Activated CD8-positive, alpha-beta T cell treated with anti-CD3 and anti-CD28 coated beads, Interleukin-2, amount 10 ng/mL, durations not matched to agents 7 days and 5 days (primary cell): Measurements from ENCODE around the gene TMEM91. TPM values are rescaled to one million over a fixed set of nuclear protein-coding genes. Genes with fewer than 3 reads are reported as not detected.
"Not testable (repeated sequence)": the region's sequence is repeated elsewhere in the genome, so short reads cannot be mapped to it uniquely, and the experiment has no call there.

Experiments used
- ATAC-seq: fragments of 150-1000 bp; cut with Tn5 transposase; one replicate; pipeline ENCODE4 v1.10.0; 2021; ENCODE audit warnings: moderate library complexity
- CTCF ChIA-PET: fragments of 350-600 bp; sonication (Branson Sonifier 250); formaldehyde crosslinking; loops from one replicate; lab custom pipeline; 2021; ENCODE audit warnings: antibody characterized with exemption; lab: Charles Lee
- POLR2A ChIA-PET: fragments of 350-600 bp; sonication (Branson Sonifier 250); formaldehyde crosslinking; loops from one replicate; lab custom pipeline; 2021; ENCODE audit warnings: antibody characterized with exemption; lab: Charles Lee
- DNase-seq: peaks from one replicate; pipeline ENCODE4 v3.0.0-alpha.2; 2020
- H3K27ac Mint-ChIP-seq: one replicate; pipeline ENCODE4 v1.8.0; 2021; ENCODE audit warnings: mild to moderate bottlenecking, mixed read lengths
- H3K27me3 Mint-ChIP-seq: one replicate; pipeline ENCODE4 v1.8.0; 2021; ENCODE audit warnings: low read depth, mixed read lengths
- H3K36me3 Mint-ChIP-seq: one replicate; pipeline ENCODE4 v1.8.0; 2021; ENCODE audit warnings: low read depth, mixed read lengths
- H3K4me1 Mint-ChIP-seq: one replicate; pipeline ENCODE4 v1.8.0; 2021; ENCODE audit warnings: low read depth, mixed read lengths
- H3K4me3 Mint-ChIP-seq: one replicate; pipeline ENCODE4 v1.8.0; 2021; ENCODE audit warnings: mild to moderate bottlenecking, mixed read lengths
- H3K9me3 Mint-ChIP-seq: one replicate; pipeline ENCODE4 v1.8.0; 2022; ENCODE audit warnings: mixed read lengths; ENCODE audit not compliant: insufficient read depth
- total RNA-seq, 2 experiments: library from RNA; stranded (reverse); gene quantifications; one replicate each; pipeline ENCODE4 v1.2.3, GENCODE V29; 2021

The TMEM91 gene
- total RNA-seq, 2 experiments from 2014 or later = 5.3 to 6.4 TPM

GRCh38 chr19:41381536-41381935 lies 5.2 kb downstream of the TMEM91 start:
- ATAC-seq, H3K9me3 Mint-ChIP-seq, POLR2A ChIA-PET, H3K27me3 Mint-ChIP-seq, H3K27ac Mint-ChIP-seq, H3K4me3 Mint-ChIP-seq, DNase-seq, H3K4me1 Mint-ChIP-seq: not testable (repeated sequence)
- peaks cover 10% of the 10 kb centered on the region for H3K36me3 Mint-ChIP-seq
- CTCF ChIA-PET = interaction anchor here (1.2 kb wide), 1 partner anchor 26 kb away, joined by 3 read pairs; no protein-coding TSS in a partner anchor

GRCh38 chr19:41384351-41384750 lies 8.0 kb downstream of the TMEM91 start:
- no peak overlapping the region for H3K27ac Mint-ChIP-seq
- POLR2A ChIA-PET = no interaction called here
- no peaks in the 10 kb centered on the region for H3K4me1 Mint-ChIP-seq
- no peak overlapping the region for H3K4me3 Mint-ChIP-seq
- H3K9me3 Mint-ChIP-seq = no peaks in the 10 kb centered on the region
- H3K27me3 Mint-ChIP-seq = no peaks in the 10 kb centered on the region
- DNase-seq (no peak), ATAC-seq (no peak)
- peaks cover 15% of the 10 kb centered on the region for H3K36me3 Mint-ChIP-seq
- CTCF ChIA-PET = no interaction called here

GRCh38 chr19:41386442-41386841 lies 10.1 kb downstream of the TMEM91 start:
- ATAC-seq = no peak
- no peak for DNase-seq
- H3K4me1 Mint-ChIP-seq = no peaks in the 10 kb centered on the region
- H3K27ac Mint-ChIP-seq = no peak overlapping the region
- no peaks in the 10 kb centered on the region for H3K9me3 Mint-ChIP-seq
- POLR2A ChIA-PET = no interaction called here
- no peak overlapping the region for H3K4me3 Mint-ChIP-seq
- H3K27me3 Mint-ChIP-seq = no peaks in the 10 kb centered on the region
- CTCF ChIA-PET = interaction anchor here (1.2 kb wide), 1 partner anchor 8 kb away, joined by 3 read pairs; no protein-coding TSS in a partner anchor
- H3K36me3 Mint-ChIP-seq = peaks cover 24% of the 10 kb centered on the region

GRCh38 chr19:41391618-41392017 lies 15.3 kb downstream of the TMEM91 start:
- Mint-ChIP-seq H3K4me1 (peaks cover 12% of the 10 kb centered on the region), H3K27ac (no peak overlapping the region), H3K27me3 (no peaks in the 10 kb centered on the region), H3K4me3 (no peak overlapping the region), H3K9me3 (no peaks in the 10 kb centered on the region), H3K36me3 (peaks cover 17% of the 10 kb centered on the region)
- ATAC-seq = no peak
- CTCF ChIA-PET = no interaction called here
- POLR2A ChIA-PET = no interaction called here
- DNase-seq = no peak

- peaks cover 17% of the 10 kb centered on the region for H3K36me3 Mint-ChIP-seq
- no peak overlapping the region for H3K4me3 Mint-ChIP-seq
- H3K27ac Mint-ChIP-seq = no peak overlapping the region
- ChIA-PET POLR2A (no interaction called here), CTCF (no interaction called here)
- H3K9me3 Mint-ChIP-seq = no peaks in the 10 kb centered on the region
- peaks cover 18% of the 10 kb centered on the region for H3K4me1 Mint-ChIP-seq
- no peaks in the 10 kb centered on the region for H3K27me3 Mint-ChIP-seq
- ATAC-seq (no peak), DNase-seq (no peak)
Observed at GRCh38 chr19:41392775-41393174, 16.4 kb downstream of the TMEM91 start.

- POLR2A ChIA-PET = no interaction called here
- DNase-seq (no peak), ATAC-seq (no peak)
- H3K27me3 Mint-ChIP-seq = no peaks in the 10 kb centered on the region
- CTCF ChIA-PET = interaction anchor here (1.1 kb wide), 1 partner anchor 29 kb away, joined by 3 read pairs; no protein-coding TSS in a partner anchor
- peak overlapping the region; percentile 23 for H3K27ac Mint-ChIP-seq
- peak overlapping the region; percentile 99 for H3K4me3 Mint-ChIP-seq
- peaks cover 37% of the 10 kb centered on the region for H3K4me1 Mint-ChIP-seq
- H3K9me3 Mint-ChIP-seq = no peaks in the 10 kb centered on the region
- peaks cover 8% of the 10 kb centered on the region for H3K36me3 Mint-ChIP-seq
Observed at GRCh38 chr19:41395355-41395754, 19.0 kb downstream of the TMEM91 start.

GRCh38 chr19:41397086-41398049 lies 21.0 kb downstream of the TMEM91 start, which contains the start of the genes BCKDHA and EXOSC5:
Gene BCKDHA (plus strand): TSS chr19:41397818. CDS start chr19:41397828, 10 bp downstream.
Gene EXOSC5 (minus strand): TSS chr19:41397359. CDS start chr19:41397328, 31 bp downstream.
- peak; percentile 99 for ATAC-seq

GRCh38 chr19:41398050-41398418 lies 21.7 kb downstream of the TMEM91 start:
- H3K4me3 Mint-ChIP-seq = peak overlapping the region; percentile 99
- POLR2A ChIA-PET = no interaction called here
- peak overlapping the region; percentile 100 for H3K27ac Mint-ChIP-seq
- H3K36me3 Mint-ChIP-seq = peaks cover 7% of the 10 kb centered on the region
- no peaks in the 10 kb centered on the region for H3K27me3 Mint-ChIP-seq
- H3K9me3 Mint-ChIP-seq = no peaks in the 10 kb centered on the region
- peaks cover 44% of the 10 kb centered on the region for H3K4me1 Mint-ChIP-seq
- DNase-seq (no peak), ATAC-seq (no peak)
- CTCF ChIA-PET = no interaction called here

More at GRCh38 chr19:41397086-41398049, 21.0 kb downstream of the TMEM91 start, which contains the start of the genes BCKDHA and EXOSC5:
- Mint-ChIP-seq H3K27me3 (no peaks in the 10 kb centered on the region), H3K4me1 (peaks cover 44% of the 10 kb centered on the region), H3K36me3 (peaks cover 7% of the 10 kb centered on the region), H3K9me3 (no peaks in the 10 kb centered on the region), H3K27ac (peak within 1 kb of the TSS; percentile 100), H3K4me3 (peak within 1 kb of the TSS; percentile 99)
- POLR2A ChIA-PET = interaction anchor here (0.7 kb wide), 1 partner anchor 39 kb away, joined by 4 read pairs; no protein-coding TSS in a partner anchor
- peak; percentile 99 for DNase-seq
- CTCF ChIA-PET = interaction anchor here (0.5 kb wide), 1 partner anchor 1220 kb away, joined by 4 read pairs; no protein-coding TSS in a partner anchor

GRCh38 chr19:41398598-41398997 lies 22.3 kb downstream of the TMEM91 start:
- ChIA-PET CTCF (no interaction called here), POLR2A (interaction anchor here (1.2 kb wide), 1 partner anchor 28 kb away, joined by 3 read pairs; no protein-coding TSS in a partner anchor)
- Mint-ChIP-seq H3K9me3 (no peaks in the 10 kb centered on the region), H3K36me3 (peaks cover 7% of the 10 kb centered on the region), H3K4me3 (peak overlapping the region; percentile 99), H3K27ac (peak overlapping the region; percentile 100), H3K4me1 (peaks cover 48% of the 10 kb centered on the region), H3K27me3 (no peaks in the 10 kb centered on the region)
- no peak for DNase-seq
- no peak for ATAC-seq

- CTCF ChIA-PET = no interaction called here
- DNase-seq (no peak), ATAC-seq (no peak)
- H3K27ac Mint-ChIP-seq = no peak overlapping the region
- H3K9me3 Mint-ChIP-seq = no peaks in the 10 kb centered on the region
- no peaks in the 10 kb centered on the region for H3K27me3 Mint-ChIP-seq
- H3K4me3 Mint-ChIP-seq = peak overlapping the region; percentile 99
- POLR2A ChIA-PET = interaction anchor here (1.2 kb wide), 1 partner anchor 28 kb away, joined by 3 read pairs; no protein-coding TSS in a partner anchor
- H3K4me1 Mint-ChIP-seq = peaks cover 49% of the 10 kb centered on the region
- H3K36me3 Mint-ChIP-seq = peaks cover 7% of the 10 kb centered on the region
Observed at GRCh38 chr19:41399091-41399490, 22.8 kb downstream of the TMEM91 start.

- CTCF ChIA-PET = no interaction called here
Observed at GRCh38 chr19:41399525-41399924, 23.2 kb downstream of the TMEM91 start.

More at GRCh38 chr19:41399525-41399924, 23.2 kb downstream of the TMEM91 start:
- H3K4me1 Mint-ChIP-seq = peaks cover 49% of the 10 kb centered on the region
- ATAC-seq (no peak), DNase-seq (no peak)
- peak overlapping the region; percentile 28 for H3K4me3 Mint-ChIP-seq
- no peaks in the 10 kb centered on the region for H3K9me3 Mint-ChIP-seq
- no peak overlapping the region for H3K27ac Mint-ChIP-seq
- peaks cover 7% of the 10 kb centered on the region for H3K36me3 Mint-ChIP-seq
- H3K27me3 Mint-ChIP-seq = no peaks in the 10 kb centered on the region
- POLR2A ChIA-PET = interaction anchor here (1.2 kb wide), 1 partner anchor 27 kb away, joined by 3 read pairs; no protein-coding TSS in a partner anchor
